Ovary (tissue), 9 donors: ENCODE measurements around the gene FGF19. TPM values are rescaled to one million over a fixed set of nuclear protein-coding genes. Genes with fewer than 3 reads are reported as not detected.

Source experiments
- DNase-seq, 5 donors: peaks; one replicate each; pipeline ENCODE4 v3.0.0-alpha.2; 2019 to 2020
- H3K27ac ChIP-seq, 2 donors: fragments of 200-600 bp; one replicate each; pipeline versions ENCODE4 v1.5.1 to v1.8.0; 2019 to 2022
- H3K27me3 ChIP-seq: fragments of 200-600 bp; one replicate; pipeline ENCODE4 v1.8.0; 2022
- H3K36me3 ChIP-seq: fragments of 200-600 bp; sonication (generic); one replicate; pipeline ENCODE4 v1.5.1; 2019
- H3K4me1 ChIP-seq: one replicate; pipeline ENCODE4 v1.8.1; 2013; ENCODE audit warnings: mild to moderate bottlenecking, moderate library complexity; ENCODE audit not compliant: insufficient read depth
- H3K4me3 ChIP-seq: fragments of 200-600 bp; sonication (generic); one replicate; pipeline ENCODE4 v1.5.1; 2017
- H3K9me3 ChIP-seq, 2 donors: fragments of 200-600 bp in 1 of 2; sonication (generic) in 1 of 2; one replicate each; pipeline versions ENCODE4 v1.5.1 to v1.8.1; 2013 to 2019; ENCODE audit warnings: mild to moderate bottlenecking in 1 of 2, moderate library complexity in 1 of 2
- CTCF ChIP-seq, 3 donors: fragments of 450-650 bp in 2 of 3; fragments of 200-600 bp in 1 of 3; IDR thresholded peaks; one replicate each; pipeline versions ENCODE4 v1.5.1 to v1.8.0; 2016 to 2022; ENCODE audit warnings: antibody characterized with exemption in 3 of 3, mild to moderate bottlenecking in 1 of 3
- EP300 ChIP-seq: sonication (generic); formaldehyde crosslinking; IDR thresholded peaks from one replicate; pipeline ENCODE4 v1.6.1; 2017; ENCODE audit warnings: antibody characterized with exemption
- POLR2A ChIP-seq: fragments of 450-650 bp; IDR thresholded peaks from one replicate; pipeline ENCODE4 v1.6.1; 2017; ENCODE audit warnings: antibody characterized with exemption, mild to moderate bottlenecking, moderate library complexity
- WGBS, 3 donors: extraction: QIAGEN DNeasy Blood & Tissue Kit in 1 of 3; methylation state at CpG; one replicate each; pipeline versions ENCODE4 v1.1.5 to v1.1.7; 2013 to 2017; 5-methylcytosine and 5-hydroxymethylcytosine counted together
- intact Hi-C, 4 donors: fragments of 100-400 bp; cut with DNase I; formaldehyde crosslinking; loops; one replicate each; pipeline versions ENCODE4 v1.11.0 to v1.15.1; 2022 to 2023
- polyA plus RNA-seq, 2 donors: library from polyadenylated mRNA; stranded (reverse); fragments of 200-250 nt in 1 of 2; fragments of 350-450 nt in 1 of 2; fragmentation: Illumina TruSeq in 1 of 2; extraction: RNeasy Lipid Tissue Mini Kit (QIAGEN cat#74804) in 1 of 2; gene quantifications; one replicate each; pipeline ENCODE4 v1.2.3, GENCODE V29; 2013 to 2014
- total RNA-seq, 7 donors: library from RNA; depleted of rRNA in 2 of 7; stranded (reverse); fragments of >200 nt in 2 of 7; fragmentation: NEBNext Ultra II Directional in 3 of 7; extraction: Animal tissue kit (Norgen Biotek cat#: 25700) in 3 of 7; gene quantifications; one replicate each; pipeline versions ENCODE4 v1.1.0 to v1.2.4, GENCODE V29; 2016 to 2023
- donor health status: DM: no; HTN: no; CAD: no; lungs with moderate emphysema.
- donor health status: DM: no; HTN: no; CAD: no.
- donor health status: Bipolar disorder and iron deficiency.
- donor health status: DM: yes; HTN: yes; CAD: no.
- donor health status: DM: no; HTN: no; CAD: no.
- donor health status: DM: yes; HTN: yes; CAD: no.

Gene FGF19
- total and polyA plus RNA-seq, 9 donors = 0.31 TPM; not detected in 8

- Histone ChIP-seq H3K4me3 (no peak overlapping the region), H3K9me3 (peaks cover 0 to 4% of the 10 kb centered on the region in 2 donors), H3K36me3 (no peaks in the 10 kb centered on the region), H3K27me3 (no peaks in the 10 kb centered on the region), H3K27ac (no peak overlapping the region), H3K4me1 (no peaks in the 10 kb centered on the region)
- no peak for DNase-seq
- WGBS, 3 donors = 74 to 81% (median 78%) methylated on average over 7 of the region's 7 CpGs
- intact Hi-C loops = no loop called here
- no peak for TF ChIP-seq CTCF (IDR thresholded peaks at IDR 0.05)
Observed at GRCh38 chr11:69695581-69695980, 8.2 kb downstream of the FGF19 start.

- Histone ChIP-seq H3K27me3 (no peaks in the 10 kb centered on the region), H3K4me1 (no peaks in the 10 kb centered on the region), H3K4me3 (no peak overlapping the region), H3K36me3 (no peaks in the 10 kb centered on the region), H3K27ac (no peak overlapping the region), H3K9me3 (peaks cover 0 to 4% of the 10 kb centered on the region in 2 donors)
- WGBS, 3 donors = 53 to 67% (median 58%) methylated on average over 10 of the region's 10 CpGs
- no peak for DNase-seq
- TF ChIP-seq EP300 (no peak), CTCF (IDR thresholded peaks at IDR 0.05) (no peak), POLR2A (no peak)
- intact Hi-C loops = no loop called here
Observed at GRCh38 chr11:69694781-69695180, 9.0 kb downstream of the FGF19 start.

DNA sequence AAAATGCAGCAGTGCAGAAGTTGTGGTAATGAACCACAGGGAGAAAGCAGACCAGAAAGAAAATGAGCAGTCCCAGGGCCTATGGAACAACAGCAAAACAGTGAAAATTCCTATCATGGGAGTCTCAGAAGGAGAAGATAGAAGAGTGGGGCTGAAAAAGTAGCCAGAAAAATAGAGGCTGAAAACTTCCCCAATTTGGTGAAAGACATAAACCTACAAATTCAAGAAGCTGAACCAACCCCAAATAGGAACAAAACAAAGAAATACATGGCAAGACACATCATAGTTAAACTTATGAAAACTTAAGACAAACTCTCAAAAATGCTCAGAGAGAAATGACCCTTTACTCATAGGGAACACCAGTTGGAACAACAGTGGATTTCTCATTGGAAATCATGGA lies 11.4 kb downstream of the FGF19 start:
- intact Hi-C loops = no loop called here
- H3K36me3 ChIP-seq = no peaks in the 10 kb centered on the region

GRCh38 chr11:69691463-69691862 lies 12.4 kb downstream of the FGF19 start:
- no peak for TF ChIP-seq POLR2A
- no peak for TF ChIP-seq CTCF (IDR thresholded peaks at IDR 0.05)
- no peak for TF ChIP-seq EP300
- DNase-seq = no peak
- Histone ChIP-seq H3K36me3 (no peaks in the 10 kb centered on the region), H3K27ac (no peak overlapping the region), H3K9me3 (peaks cover 0 to 4% of the 10 kb centered on the region in 2 donors), H3K4me1 (no peaks in the 10 kb centered on the region), H3K4me3 (no peak overlapping the region), H3K27me3 (no peaks in the 10 kb centered on the region)
- WGBS, 3 donors = 87 to 91% (median 89%) methylated on average over 2 of the region's 2 CpGs
- intact Hi-C loops = no loop called here

More for the DNA sequence above, 11.4 kb downstream of the FGF19 start:
- no peaks in the 10 kb centered on the region for H3K4me1 ChIP-seq
- H3K27me3 ChIP-seq = no peaks in the 10 kb centered on the region
- no peak overlapping the region for H3K27ac ChIP-seq
- TF ChIP-seq EP300 = no peak
- TF ChIP-seq CTCF (IDR thresholded peaks at IDR 0.05) = no peak
- TF ChIP-seq POLR2A = no peak
- DNase-seq = no peak
- peaks cover 0 to 4% of the 10 kb centered on the region in 2 donors for H3K9me3 ChIP-seq
- H3K4me3 ChIP-seq = no peak overlapping the region
